HG03135 (cell line): ENCODE data around the gene OCIAD1.
"Not testable (repeated sequence)": the region's sequence is repeated elsewhere in the genome, so short reads cannot be mapped to it uniquely, and the experiment has no call there.

Experiments
- ATAC-seq: cut with Tn5 transposase; IDR thresholded peaks from one replicate; pipeline ENCODE4 v1.9.1; 2021; ENCODE audit warnings: mild to moderate bottlenecking, moderate library complexity; ENCODE audit not compliant: unreplicated experiment

The OCIAD1 gene, protein sequence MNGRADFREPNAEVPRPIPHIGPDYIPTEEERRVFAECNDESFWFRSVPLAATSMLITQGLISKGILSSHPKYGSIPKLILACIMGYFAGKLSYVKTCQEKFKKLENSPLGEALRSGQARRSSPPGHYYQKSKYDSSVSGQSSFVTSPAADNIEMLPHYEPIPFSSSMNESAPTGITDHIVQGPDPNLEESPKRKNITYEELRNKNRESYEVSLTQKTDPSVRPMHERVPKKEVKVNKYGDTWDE

DNA sequence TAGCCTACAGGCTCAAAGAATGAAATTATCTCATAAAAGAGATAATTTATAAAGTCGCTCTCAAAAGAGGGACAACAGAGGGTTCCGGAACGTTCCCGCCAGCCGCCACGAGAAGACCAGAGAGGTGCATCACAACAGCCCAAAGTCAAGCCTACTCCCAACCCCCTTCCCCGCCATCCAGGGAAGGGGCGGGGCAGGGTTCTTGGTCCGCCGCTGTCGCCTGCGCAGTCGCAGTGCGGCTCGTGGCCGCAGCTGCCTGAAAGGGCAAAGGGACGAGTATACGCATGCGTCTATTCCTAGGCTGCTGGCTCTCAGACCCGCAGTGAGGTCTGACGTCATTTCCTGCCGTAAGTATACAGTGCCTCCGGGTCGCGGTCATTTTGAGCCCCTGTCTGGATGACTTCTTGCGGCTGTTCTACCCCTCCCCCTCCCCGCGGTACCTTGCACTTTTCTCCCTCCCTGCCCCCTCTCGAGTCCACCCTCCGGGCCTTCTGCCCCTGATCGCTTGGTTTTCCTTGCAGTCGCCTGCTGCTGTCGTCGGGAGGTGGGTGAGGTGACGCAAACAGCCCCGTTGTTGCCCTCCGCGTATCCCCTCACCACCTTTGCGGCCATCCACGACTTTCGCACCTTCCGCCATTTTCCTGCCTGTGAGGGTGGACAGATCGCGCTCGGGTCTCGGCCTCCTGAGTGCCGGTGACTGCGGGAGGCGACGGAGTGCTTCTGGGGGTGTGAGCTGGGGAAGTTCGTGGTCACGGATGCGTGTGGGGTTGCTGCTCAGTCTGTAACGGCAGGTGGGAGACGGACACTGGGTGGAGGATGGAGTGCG is at the start of gene OCIAD1:
Gene OCIAD1 (plus strand): TSS at position 383 of the 826 bp plus-strand sequence. CDS start 1,537 bp downstream, outside the sequence.
- ATAC-seq, result peak; percentile 99

DNA sequence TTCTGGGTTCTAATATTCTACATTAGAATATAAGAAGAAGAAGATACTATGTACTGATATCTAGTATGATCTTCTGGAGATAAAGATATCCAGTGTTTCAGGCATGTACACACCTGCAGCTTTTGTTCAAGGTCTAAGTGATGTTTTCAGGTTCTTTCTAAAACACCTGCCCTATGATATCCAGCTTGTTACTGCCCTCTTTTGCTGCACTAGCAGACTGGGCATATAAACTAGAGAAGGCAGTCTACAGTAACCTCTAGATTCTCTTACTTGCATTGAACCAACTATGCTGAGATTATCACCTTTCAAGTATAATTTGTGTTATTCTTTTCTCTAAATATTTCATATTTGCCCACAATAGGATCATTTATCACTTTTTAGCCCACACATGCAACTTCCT is 48.9 kb upstream of the OCIAD1 start:
- no peak for ATAC-seq

DNA sequence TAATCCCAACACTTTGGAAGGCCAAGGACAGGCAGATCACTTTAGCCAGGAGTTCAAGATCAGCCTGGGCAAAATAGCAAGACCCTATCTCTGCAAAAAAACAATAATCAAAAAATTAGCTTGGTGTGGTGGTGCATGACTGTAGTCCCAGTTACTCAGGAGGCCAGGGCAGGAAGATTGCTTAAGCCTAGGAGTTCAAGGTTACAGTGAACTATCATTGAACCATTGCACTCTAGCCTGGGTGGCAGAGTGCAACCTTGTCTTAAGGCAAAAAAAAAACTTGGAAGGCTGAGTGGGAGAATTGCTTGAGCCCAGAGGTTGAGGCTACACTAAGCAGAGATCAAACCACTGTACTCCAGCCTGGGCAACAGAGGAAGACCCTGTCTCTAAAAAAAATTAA is 45.6 kb upstream of the OCIAD1 start:
- no peak for ATAC-seq

DNA sequence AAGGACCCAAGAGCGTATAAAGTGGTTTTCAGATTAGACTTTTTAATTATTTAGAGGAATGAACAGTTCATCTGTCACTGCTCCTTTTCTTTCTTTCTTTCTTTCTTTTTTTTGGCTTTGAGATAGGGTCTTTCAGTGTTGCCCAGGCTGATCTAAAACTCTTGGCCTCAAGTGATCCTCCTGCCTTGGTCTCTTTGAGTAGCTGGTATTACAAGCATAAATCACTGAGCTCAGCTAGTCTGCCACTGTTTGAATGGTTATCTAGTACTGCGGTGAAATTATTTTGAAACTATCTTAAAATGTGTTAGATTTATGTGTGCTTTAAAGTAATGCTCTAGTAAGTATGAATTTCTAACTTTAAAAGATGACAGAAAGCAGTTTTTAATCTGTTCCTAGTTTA is 44.3 kb upstream of the OCIAD1 start:
- ATAC-seq, result no peak

DNA sequence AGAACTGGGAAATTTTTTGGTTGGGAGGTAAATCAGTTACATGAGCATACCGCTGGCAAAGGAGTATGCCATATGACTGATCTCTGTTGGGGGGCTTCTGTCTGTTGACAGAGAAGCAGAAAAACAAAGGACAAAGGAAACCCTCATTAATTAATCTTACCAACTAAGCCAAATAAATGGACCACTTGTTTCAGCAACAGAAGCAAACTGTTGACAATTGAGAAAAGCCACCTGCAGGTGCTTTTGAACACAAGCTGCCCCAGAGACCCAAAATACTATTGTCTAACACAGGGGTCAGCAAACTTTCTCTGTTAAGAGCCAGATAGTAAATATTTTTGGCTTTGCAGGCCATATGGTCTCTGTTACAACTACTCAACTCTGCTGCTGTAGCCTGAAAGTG is 43.8 kb upstream of the OCIAD1 start:
- ATAC-seq, result no peak

DNA sequence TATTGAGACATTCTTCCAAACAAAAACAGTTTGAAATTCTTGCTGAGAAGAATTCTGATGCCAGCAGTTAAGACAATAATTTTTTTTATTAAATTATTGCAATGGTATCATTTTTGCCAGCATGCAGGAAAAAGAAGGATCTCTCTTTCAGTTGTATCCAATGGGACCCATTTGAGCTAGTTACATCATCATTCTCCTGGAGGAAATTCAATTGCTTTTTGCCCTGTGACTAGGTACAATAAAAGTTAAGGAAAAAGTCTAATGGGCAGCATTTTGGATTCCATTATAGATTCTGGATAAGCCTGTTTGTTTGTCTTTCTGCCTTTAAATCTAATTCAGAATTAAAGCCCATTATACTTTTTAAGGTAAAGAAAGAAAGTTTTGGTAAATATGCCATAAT is 40.3 kb upstream of the OCIAD1 start:
- no peak for ATAC-seq

DNA sequence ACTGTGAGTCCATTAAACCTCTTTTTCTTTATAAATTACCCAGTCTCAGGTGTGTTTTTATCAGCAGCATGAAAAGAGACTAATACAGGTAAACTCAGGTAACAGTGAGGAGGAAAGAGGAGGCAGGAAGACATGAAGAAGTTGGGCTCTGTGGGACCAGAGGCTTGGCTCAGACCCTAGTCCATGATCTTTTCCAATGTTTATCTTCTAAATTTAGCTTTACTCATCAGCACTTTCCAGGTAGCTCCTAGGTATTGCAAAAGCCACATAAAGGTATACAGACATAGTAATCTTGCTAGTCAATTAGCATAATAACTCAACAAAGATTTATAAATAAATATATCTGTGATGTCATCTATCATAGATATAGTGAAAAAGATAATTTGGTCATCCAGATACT is 39.6 kb upstream of the OCIAD1 start:
- ATAC-seq, result no peak

DNA sequence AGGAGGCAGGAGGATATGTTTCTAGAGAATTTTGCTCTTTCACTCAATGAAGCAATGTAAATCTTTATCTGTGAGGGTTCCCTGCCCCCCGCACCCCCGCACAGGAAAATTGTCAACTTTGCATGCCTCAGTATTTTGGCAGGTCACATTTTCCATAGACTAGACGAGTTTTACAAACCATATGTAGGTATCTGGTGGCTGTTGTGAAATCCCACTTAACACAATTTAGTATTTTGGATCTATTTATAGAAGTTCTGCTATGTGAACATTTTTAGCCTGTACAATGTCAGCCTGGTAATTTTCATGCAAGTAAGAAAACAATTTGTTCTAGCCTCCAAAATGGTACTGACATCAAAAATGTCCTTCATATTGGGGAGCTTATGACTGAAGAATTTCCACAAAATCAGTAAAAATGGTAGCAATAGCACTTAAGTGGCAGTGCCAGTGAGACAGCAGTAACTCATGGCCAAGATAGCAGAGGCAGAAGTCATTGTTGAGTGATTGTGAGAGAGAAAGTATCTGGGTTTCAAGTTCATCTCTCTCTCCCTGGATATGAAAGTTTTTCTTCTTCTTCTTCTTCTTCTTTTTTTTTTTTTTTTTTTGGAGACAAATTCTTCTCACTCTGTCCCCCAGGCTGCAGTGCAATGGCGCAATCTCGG is 38.4 kb upstream of the OCIAD1 start:
- no peak for ATAC-seq

DNA sequence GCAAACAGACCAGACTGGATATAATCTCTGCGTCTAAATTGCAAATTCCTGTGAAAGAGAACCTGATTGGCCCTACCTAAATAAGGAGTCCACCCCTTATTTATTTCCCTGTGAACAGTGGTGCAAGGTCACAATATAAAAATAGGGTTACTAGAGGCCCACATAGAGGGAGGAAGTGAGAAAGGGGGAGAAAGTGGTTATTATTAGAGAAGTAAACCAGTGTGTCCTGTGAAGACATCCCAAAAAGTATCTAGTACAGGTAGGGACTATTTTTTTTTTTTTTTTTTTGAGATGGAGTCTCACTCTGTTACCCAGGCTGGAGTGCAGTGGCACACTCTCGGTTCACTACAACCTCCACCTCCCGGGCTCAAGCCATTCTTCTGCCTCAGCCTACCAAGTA is 35.8 kb upstream of the OCIAD1 start:
- no peak for ATAC-seq

DNA sequence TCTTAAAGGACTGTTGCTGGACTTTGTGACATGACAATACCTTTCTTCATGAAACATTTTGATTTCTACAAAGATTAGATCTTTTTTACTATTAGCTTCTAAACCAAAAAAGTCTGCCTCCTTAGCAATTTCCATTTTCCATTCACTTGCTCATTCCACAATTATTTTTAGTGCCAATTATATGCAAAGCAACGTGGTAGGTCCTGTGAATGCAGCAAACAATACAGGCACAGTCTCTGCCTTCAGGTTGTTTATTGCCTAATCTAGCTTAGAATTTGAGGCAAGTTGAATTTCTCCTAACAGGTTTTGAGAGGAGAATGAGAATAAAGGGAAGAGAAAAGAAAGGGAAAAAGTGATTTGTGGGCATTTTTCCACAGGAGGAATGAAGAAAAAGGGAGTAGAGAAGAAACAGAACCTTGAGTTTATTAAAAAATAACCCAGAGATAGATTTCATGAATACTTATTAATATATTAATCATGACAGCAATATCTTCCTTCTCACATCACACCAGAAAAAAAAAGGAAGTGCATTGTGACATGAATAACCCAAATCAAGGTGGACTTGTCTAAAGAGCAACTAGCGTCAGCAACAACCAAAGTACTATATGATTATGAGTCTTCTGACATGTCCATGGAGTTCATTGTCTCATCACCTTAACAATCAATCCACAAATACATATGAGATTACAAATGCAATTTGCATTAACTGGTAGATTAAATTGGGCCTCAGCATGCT is 34.5 kb upstream of the OCIAD1 start:
- no peak for ATAC-seq

DNA sequence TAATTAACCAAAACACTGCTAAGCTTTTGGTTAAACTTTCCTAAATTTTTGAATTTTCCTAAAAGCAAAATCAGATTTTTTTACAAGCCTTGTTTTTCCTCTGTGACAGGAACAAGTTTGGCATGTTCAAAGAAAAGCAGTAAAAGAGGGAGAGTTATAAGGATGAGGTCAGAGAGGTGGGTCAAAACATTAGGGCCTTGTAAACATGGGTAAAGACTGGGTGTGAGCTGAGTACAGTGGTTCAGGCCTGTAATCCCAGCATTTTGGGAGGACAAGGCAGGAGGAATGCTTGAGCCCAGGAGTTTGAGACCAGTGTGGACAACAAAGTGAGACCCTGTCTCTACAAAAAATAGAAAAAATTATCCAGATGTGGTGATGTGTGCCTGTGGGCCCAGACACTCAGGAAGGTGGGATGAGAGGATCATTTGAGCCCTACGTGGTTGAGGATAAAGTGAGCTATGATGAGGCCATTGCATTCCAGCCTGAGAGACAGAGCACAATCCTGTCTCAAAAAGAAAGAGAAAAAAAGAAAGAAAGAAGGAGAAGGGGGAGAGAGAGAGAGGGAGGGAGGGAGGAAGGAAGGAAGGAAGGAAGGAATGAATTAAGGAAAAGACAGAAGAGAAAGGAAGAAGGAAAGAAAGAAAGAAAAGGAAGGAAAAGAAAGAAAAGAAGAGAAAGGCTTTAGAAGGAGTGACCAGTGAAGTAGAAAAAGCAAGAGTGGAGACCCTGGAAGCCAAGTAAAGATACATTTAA is 33.8 kb upstream of the OCIAD1 start:
- ATAC-seq, result no peak

DNA sequence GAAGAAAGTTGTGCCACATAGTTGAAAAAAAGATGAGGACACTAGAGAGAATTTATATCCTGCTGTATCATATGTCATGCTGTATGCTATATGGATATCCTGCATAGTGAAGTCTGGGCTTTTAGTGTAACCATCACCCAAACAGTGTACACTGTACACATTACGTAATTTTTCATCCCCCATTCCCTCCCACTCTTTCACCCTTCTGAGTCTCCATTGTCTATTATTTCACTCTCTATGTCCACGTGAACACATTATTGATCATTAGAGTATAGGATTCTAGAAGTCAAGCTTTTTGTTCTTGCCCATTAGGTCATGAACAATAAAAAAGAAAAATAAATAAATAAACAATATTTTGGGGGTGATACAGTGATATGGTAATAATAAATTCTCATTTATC is 32.8 kb upstream of the OCIAD1 start:
- no peak for ATAC-seq

DNA sequence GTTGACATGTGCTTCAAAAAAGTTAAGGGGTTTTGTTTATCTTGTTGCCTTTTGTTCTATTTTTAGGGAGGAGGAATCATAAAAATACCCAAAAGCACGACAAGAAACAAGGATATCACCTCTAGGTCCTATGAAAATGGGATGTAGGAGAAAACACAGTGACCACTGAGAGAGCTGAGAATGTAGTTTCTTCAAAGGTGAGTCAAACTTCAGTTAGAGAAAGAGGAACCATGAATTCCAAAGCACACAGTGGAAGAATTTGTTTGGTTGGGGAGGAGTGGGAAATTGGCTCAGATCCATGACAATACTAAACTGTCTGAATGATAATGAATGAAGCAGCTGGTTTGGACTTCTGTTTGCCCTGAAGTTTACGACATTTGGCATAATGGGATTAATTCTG is 31.7 kb upstream of the OCIAD1 start:
- no peak for ATAC-seq

DNA sequence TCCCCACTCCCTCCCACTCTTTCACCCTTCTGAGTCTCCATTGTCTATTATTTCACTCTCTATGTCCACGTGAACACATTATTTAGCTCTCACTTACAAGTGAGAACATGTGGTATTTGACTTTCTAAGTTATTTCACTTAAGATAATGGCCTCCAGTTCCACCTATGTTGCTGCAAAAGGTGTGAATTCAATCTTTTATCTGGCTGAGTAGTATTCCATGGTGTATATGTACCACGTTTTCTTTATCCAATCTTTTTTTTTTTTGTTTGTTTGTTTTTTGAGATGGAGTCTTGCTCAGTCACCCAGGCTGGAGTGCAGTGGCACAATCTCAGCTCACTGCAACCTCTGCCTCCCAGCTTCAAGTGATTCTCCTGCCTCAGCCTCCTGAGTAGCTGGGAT is 30.7 kb upstream of the OCIAD1 start:
- ATAC-seq, result not testable (repeated sequence)

DNA sequence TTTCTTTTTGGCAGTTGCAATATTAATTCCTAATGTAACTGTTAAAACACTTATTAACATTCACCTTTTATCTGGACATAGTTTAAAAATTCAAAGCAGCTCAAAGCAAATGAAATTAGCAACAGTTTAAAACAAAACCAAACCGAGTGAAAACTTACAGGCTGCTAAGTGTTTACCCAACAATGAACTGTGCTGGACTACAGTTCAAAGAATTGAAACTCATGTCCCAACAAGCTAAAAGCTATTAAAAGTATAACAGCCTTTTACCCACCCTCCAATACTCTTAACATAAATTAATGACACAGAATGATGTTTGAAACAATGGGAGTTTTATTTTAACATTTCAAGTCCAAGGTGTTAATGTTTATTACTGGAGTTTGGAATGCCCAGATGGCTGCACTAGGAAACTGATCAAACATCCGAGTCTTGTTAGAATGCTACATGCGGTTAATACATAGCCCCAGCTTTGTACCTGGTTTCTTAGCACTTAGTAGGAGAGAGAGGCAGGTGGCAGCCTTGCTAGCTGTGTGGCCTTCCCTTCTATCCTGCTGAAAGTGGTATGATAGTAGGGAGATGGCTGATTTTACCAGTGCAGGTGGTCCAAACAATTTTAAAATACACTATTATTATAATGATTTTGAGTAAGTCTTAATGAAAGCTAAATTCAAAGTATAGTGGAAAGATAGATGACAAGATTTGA is 29.7 kb upstream of the OCIAD1 start:
- ATAC-seq, result no peak

DNA sequence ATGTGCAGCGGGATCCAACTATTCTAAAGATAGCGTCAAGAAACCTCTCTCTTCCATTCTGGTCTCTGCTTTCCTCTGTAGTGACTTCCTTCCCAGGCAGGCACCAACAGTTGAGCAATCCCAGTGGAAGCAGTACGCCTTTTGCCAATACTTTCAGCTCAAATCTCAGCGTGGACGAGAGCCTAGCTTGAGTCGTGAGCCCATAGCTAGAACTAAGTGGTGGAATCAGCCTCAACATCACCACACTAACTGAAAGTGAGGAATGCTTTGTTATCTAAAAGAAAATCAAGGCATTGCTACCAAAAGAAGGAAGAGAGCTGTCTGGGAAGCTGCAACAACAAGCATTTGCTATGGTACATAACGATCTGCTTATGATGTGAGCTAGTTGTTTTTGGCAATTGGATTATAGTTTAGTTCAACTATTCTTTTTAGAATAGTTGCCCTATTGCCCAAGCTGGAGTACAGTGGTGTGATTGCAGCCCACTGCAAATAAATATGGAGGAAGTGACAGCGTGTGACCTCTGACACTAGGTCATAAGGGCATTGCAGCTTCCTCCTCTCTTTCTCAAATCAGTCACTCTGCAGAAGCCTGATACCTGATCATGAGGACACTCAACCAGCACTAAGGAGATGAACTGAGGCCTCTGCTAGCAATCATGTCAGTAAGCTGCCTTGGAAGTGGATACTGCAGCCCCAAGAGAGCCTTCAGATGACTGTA is 26.1 kb upstream of the OCIAD1 start:
- no peak for ATAC-seq

DNA sequence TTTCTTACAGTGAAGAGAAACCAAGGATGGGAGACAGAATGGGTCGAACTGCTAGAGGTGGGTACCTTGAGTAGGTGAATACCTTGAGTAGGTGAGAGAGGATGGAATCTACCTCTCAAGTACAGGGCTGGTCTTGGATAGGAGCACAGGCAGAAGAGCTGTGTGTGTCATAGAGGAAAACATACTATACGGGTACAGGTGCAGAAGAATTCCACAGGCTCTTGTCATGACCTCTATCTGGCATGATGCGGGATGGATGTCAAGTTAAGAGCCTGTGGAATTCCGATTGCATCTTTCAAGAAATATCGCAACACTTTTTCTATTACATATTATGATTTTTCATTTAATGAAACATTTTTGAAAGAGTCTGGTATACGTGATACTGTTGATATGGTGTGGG is 18.0 kb upstream of the OCIAD1 start:
- no peak for ATAC-seq

DNA sequence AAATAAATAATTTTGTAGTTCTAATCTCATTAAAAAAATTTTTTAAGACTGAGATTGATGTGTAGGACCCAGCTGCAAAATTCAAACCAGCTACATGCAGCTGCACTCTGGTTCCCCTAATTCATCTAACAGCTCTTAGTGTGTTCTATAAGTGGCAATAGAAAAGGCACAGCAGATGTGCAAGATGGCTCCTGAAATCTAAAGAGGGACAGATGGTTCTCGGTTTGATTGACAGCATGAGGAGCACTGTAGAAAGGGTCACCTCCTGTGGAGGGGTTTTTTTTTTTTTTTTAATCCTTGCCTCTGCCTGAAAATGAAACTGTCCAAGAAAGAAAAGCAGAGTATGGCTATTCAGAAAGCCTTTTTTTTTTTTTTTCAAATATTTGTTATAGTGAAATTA is 16.9 kb upstream of the OCIAD1 start:
- ATAC-seq, result peak; percentile 73

DNA sequence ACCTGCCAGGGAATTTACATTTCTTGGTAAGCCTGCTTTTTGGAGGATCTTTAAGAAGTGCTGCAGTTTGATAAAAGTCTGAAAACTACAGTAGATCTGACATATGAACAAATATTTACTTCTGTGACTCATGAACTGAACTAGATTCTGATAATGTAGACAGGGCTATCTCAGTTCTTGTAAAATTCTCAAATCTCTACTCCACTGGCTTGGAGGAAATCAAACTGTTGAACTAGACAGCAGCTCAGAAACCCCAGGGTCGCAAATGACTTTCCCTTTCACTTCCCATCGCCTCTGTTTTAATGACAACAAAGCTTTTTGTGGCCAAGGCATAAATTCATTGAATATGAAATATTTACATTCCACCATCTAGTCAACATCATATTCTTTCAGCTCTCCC is 15.4 kb upstream of the OCIAD1 start:
- peak; percentile 53 for ATAC-seq
